ENCODE measurements around the gene FER.

DNA sequence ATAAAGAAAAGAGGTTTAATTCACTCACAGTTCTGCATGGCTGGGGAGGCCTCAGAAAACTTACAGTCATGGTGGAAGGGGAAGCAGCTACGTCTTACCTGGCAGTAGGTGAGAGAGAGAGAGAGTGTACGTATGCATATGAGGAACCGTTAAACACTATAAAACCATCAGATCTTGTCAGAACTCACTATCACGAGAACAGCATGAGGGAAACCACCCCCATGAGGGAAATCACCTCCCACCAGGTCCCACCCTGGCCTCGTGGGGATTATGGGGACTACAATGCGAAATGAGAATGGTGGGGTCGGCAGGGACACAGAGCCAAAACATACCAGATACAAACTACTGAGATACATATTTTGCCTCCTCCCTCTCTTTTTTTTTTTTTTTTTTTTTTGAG is 10.8 kb upstream of the FER start:
- TF ChIP-seq, protein P1, sequence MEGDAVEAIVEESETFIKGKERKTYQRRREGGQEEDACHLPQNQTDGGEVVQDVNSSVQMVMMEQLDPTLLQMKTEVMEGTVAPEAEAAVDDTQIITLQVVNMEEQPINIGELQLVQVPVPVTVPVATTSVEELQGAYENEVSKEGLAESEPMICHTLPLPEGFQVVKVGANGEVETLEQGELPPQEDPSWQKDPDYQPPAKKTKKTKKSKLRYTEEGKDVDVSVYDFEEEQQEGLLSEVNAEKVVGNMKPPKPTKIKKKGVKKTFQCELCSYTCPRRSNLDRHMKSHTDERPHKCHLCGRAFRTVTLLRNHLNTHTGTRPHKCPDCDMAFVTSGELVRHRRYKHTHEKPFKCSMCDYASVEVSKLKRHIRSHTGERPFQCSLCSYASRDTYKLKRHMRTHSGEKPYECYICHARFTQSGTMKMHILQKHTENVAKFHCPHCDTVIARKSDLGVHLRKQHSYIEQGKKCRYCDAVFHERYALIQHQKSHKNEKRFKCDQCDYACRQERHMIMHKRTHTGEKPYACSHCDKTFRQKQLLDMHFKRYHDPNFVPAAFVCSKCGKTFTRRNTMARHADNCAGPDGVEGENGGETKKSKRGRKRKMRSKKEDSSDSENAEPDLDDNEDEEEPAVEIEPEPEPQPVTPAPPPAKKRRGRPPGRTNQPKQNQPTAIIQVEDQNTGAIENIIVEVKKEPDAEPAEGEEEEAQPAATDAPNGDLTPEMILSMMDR (IDR thresholded peaks at IDR 0.05), result no peak
- no peak for TF ChIP-seq POLR2A (IDR thresholded peaks at IDR 0.05)
